Glutamatergic neuron (in vitro differentiated cells): ENCODE measurements around the gene ATF6. TPM values are rescaled to one million over a fixed set of nuclear protein-coding genes. Genes with fewer than 3 reads are reported as not detected.

Experiments used
- DNase-seq: peaks from one replicate; pipeline ENCODE4 v3.0.0; 2022
- H3K27ac Mint-ChIP-seq: one replicate; pipeline ENCODE4 v1.8.0; 2020; ENCODE audit warnings: mild to moderate bottlenecking, mixed read lengths, inconsistent platforms; ENCODE audit not compliant: unreplicated experiment
- H3K27me3 Mint-ChIP-seq: one replicate; pipeline ENCODE4 v1.8.0; 2020; ENCODE audit warnings: mild to moderate bottlenecking, moderate library complexity, mixed read lengths, inconsistent platforms; ENCODE audit not compliant: unreplicated experiment
- H3K36me3 Mint-ChIP-seq: one replicate; pipeline ENCODE4 v1.8.0; 2020; ENCODE audit warnings: mild to moderate bottlenecking, mixed read lengths, inconsistent platforms; ENCODE audit not compliant: unreplicated experiment
- H3K4me1 Mint-ChIP-seq: one replicate; pipeline ENCODE4 v1.8.0; 2020; ENCODE audit warnings: mild to moderate bottlenecking, low read depth, mixed read lengths, inconsistent platforms; ENCODE audit not compliant: unreplicated experiment
- H3K4me3 Mint-ChIP-seq: one replicate; pipeline ENCODE4 v1.8.0; 2020; ENCODE audit warnings: mild to moderate bottlenecking, mixed read lengths, inconsistent platforms; ENCODE audit not compliant: unreplicated experiment
- H3K9me3 Mint-ChIP-seq: one replicate; pipeline ENCODE4 v1.8.0; 2020; ENCODE audit warnings: mild to moderate bottlenecking, moderate library complexity, mixed read lengths, inconsistent platforms; ENCODE audit not compliant: unreplicated experiment
- CTCF ChIP-seq: fragments of 200-600 bp; sonication (generic); IDR thresholded peaks from one replicate; pipeline ENCODE4 v1.5.0; 2021; ENCODE audit not compliant: partially characterized antibody, unreplicated experiment
- total RNA-seq: library from RNA; stranded (reverse); fragmentation: NEBNext Ultra II Directional; extraction: Animal tissue kit (Norgen Biotek cat#: 25700); gene quantifications from one replicate; pipeline ENCODE4 v1.2.1, GENCODE V29; 2021; ENCODE audit not compliant: unreplicated experiment

The ATF6 gene
- total RNA-seq, 1 donor from 2014 or later: 29.3 TPM

GRCh38 chr1:161885003-161885402, 118.9 kb downstream of the ATF6 start:
- TF ChIP-seq CTCF: no peak
- no peak for DNase-seq
- H3K9me3 Mint-ChIP-seq: no peaks in the 10 kb centered on the region
- no peak overlapping the region for H3K27ac Mint-ChIP-seq
- H3K4me1 Mint-ChIP-seq: no peaks in the 10 kb centered on the region
- peaks cover 3% of the 10 kb centered on the region for H3K36me3 Mint-ChIP-seq
- H3K4me3 Mint-ChIP-seq: no peak overlapping the region
- no peaks in the 10 kb centered on the region for H3K27me3 Mint-ChIP-seq

GRCh38 chr1:161885759-161886158, 119.6 kb downstream of the ATF6 start:
- no peaks in the 10 kb centered on the region for H3K9me3 Mint-ChIP-seq
- no peak overlapping the region for H3K27ac Mint-ChIP-seq
- H3K27me3 Mint-ChIP-seq: no peaks in the 10 kb centered on the region
- H3K36me3 Mint-ChIP-seq: peaks cover 5% of the 10 kb centered on the region
- DNase-seq: no peak
- no peak for TF ChIP-seq CTCF
- no peaks in the 10 kb centered on the region for H3K4me1 Mint-ChIP-seq
- H3K4me3 Mint-ChIP-seq: no peak overlapping the region

GRCh38 chr1:161886589-161886988, 120.5 kb downstream of the ATF6 start:
- TF ChIP-seq CTCF: no peak
- no peak overlapping the region for H3K4me3 Mint-ChIP-seq
- H3K27me3 Mint-ChIP-seq: peaks cover 2% of the 10 kb centered on the region
- H3K9me3 Mint-ChIP-seq: peaks cover 2% of the 10 kb centered on the region
- H3K36me3 Mint-ChIP-seq: peaks cover 5% of the 10 kb centered on the region
- DNase-seq: no peak
- no peaks in the 10 kb centered on the region for H3K4me1 Mint-ChIP-seq
- no peak overlapping the region for H3K27ac Mint-ChIP-seq

- Mint-ChIP-seq H3K9me3 (peaks cover 3% of the 10 kb centered on the region), H3K4me1 (no peaks in the 10 kb centered on the region), H3K4me3 (no peak overlapping the region), H3K36me3 (peaks cover 5% of the 10 kb centered on the region), H3K27ac (no peak overlapping the region), H3K27me3 (peaks cover 2% of the 10 kb centered on the region)
- no peak for TF ChIP-seq CTCF
- no peak for DNase-seq
Observed at GRCh38 chr1:161887730-161888287, 121.7 kb downstream of the ATF6 start.

- H3K27me3 Mint-ChIP-seq: peaks cover 4% of the 10 kb centered on the region
- peaks cover 5% of the 10 kb centered on the region for H3K36me3 Mint-ChIP-seq
- no peak for TF ChIP-seq CTCF
- H3K27ac Mint-ChIP-seq: no peak overlapping the region
- peaks cover 3% of the 10 kb centered on the region for H3K9me3 Mint-ChIP-seq
- no peaks in the 10 kb centered on the region for H3K4me1 Mint-ChIP-seq
- no peak for DNase-seq
- no peak overlapping the region for H3K4me3 Mint-ChIP-seq
Observed at GRCh38 chr1:161890574-161890973, 124.5 kb downstream of the ATF6 start.
